GM12878 (cell line): ENCODE results near the gene TARDBP. TPM values are rescaled to one million over a fixed set of nuclear protein-coding genes. Genes with fewer than 3 reads are reported as not detected.

ENCODE experiments used
- ATF7 ChIP-seq: fragments of 450-650 bp; IDR thresholded peaks from 2 replicates; pipeline ENCODE4 v1.6.1; 2016; ENCODE audit warnings: low read depth, mild to moderate bottlenecking
- BACH1 ChIP-seq: fragments of 450-650 bp; IDR thresholded peaks from 2 replicates; pipeline ENCODE4 v1.6.1; 2017; ENCODE audit warnings: mild to moderate bottlenecking, borderline replicate concordance
- CTCF ChIP-seq, 3 experiments: IDR thresholded peaks in 2 of 3; conservative IDR thresholded peaks in 1 of 3; 2 replicates each; pipeline ENCODE4 v1.5.1; 2011; ENCODE audit warnings: low read depth in 3 of 3, low read length in 3 of 3, mild to moderate bottlenecking in 3 of 3, control low read depth in 2 of 3, moderate library complexity in 2 of 3, inconsistent platforms in 1 of 3, mixed read lengths in 1 of 3; ENCODE audit not compliant: control insufficient read depth in 2 of 3, insufficient read depth in 1 of 3; ENCODE audit errors: extremely low read depth in 1 of 3
- MTA3 ChIP-seq: IDR thresholded peaks from 2 replicates; pipeline ENCODE4 v1.6.1; 2012; ENCODE audit warnings: low read length, inconsistent platforms, borderline replicate concordance
- TCF12 ChIP-seq: IDR thresholded peaks from 2 replicates; pipeline ENCODE4 v1.6.1; 2011; ENCODE audit warnings: low read depth, mild to moderate bottlenecking, low read length
- ZBED1 ChIP-seq: IDR thresholded peaks from 2 replicates; pipeline ENCODE4 v1.6.1; 2016; ENCODE audit warnings: borderline replicate concordance
- ZBTB4 ChIP-seq: fragments of 450-650 bp; formaldehyde crosslinking; IDR thresholded peaks from 2 replicates; pipeline ENCODE4 v1.4.0; 2022; ENCODE audit warnings: mild to moderate bottlenecking, moderate library complexity
- polyA plus RNA-seq, 11 experiments: library from polyadenylated mRNA; depleted of rRNA in 4 of 11; unstranded in 6 of 11; stranded (reverse) in 5 of 11; fragments of >200 nt; fragmentation: Nextera tagmentation in 4 of 11; fragmentation: Illumina TruSeq in 1 of 11; extraction: Ambion mirVana in 4 of 11; extraction: Trizol in 1 of 11; gene quantifications; 1 replicate in 1 of 11; 2 replicates in 10 of 11; pipeline versions ENCODE4 v1.2.1 to v1.2.3, GENCODE V29; 2011 to 2016; ENCODE audit warnings: inconsistent platforms in 2 of 11, missing spikeins in 2 of 11, low read depth in 1 of 11
- total RNA-seq, 4 experiments: library from RNA; depleted of rRNA in 3 of 4; stranded (reverse); fragments of >200 nt in 3 of 4; fragmentation: Illumina TruSeq in 1 of 4; extraction: Trizol in 1 of 4; gene quantifications; 2 replicates each; pipeline versions ENCODE4 v1.2.1 to v1.2.3, GENCODE V29; 2013 to 2021

The TARDBP gene
- total and polyA plus RNA-seq, 10 of the 15 experiments (the other 5 are each of a cell fraction or from before 2014, with no cell fraction given) = 55.6 to 318 (median 192) TPM

- no peak for TF ChIP-seq ZBTB4 (CRISPR knock-in tag)
- TF ChIP-seq ZBED1 = no peak
- TF ChIP-seq BACH1 = peak; percentile 59; the same call in 1 of the 2 replicates
- TF ChIP-seq ATF7 = no peak
- TF ChIP-seq MTA3 = no peak
- TF ChIP-seq TCF12 = no peak
- peak in 2 of 3 experiments; percentile 13 to 41; a peak in 1 of 6 replicates for TF ChIP-seq CTCF (IDR thresholded peaks at IDR 0.05 in 2 of 3, conservative IDR thresholded peaks at IDR 0.05 in 1 of 3; ENCODE audit: control insufficient read depth in 2 of 3, extremely low read depth in 1 of 3, insufficient read depth in 1 of 3, low read depth in 3 of 3, low read length in 3 of 3)
Observed at GRCh38 chr1:11059968-11060830, 47.7 kb downstream of the TARDBP start, which contains the start of gene SRM (continued).
